Transverse colon (tissue), 4 donors: ENCODE measurements around the gene USP5. TPM values are rescaled to one million over a fixed set of nuclear protein-coding genes. Genes with fewer than 3 reads are reported as not detected.

Source experiments
- DNase-seq: peaks from one replicate; pipeline ENCODE4 v3.0.0-alpha.2; 2019
- H3K27ac ChIP-seq, 4 donors: fragments of 200-600 bp; sonication (generic); 2 replicates each; pipeline ENCODE4 v1.5.1; 2016 to 2018; ENCODE audit warnings: inconsistent platforms in 4 of 4
- H3K27me3 ChIP-seq: fragments of 200-600 bp; sonication (generic); 2 replicates; pipeline ENCODE4 v1.5.1; 2017; ENCODE audit warnings: inconsistent platforms
- H3K36me3 ChIP-seq, 4 donors: fragments of 200-600 bp; sonication (generic); 2 replicates each; pipeline ENCODE4 v1.5.1; 2017 to 2019; ENCODE audit warnings: inconsistent platforms in 4 of 4
- H3K4me1 ChIP-seq, 4 donors: fragments of 200-600 bp; sonication (generic); 2 replicates each; pipeline ENCODE4 v1.5.1; 2017 to 2020; ENCODE audit warnings: inconsistent platforms in 4 of 4
- H3K4me3 ChIP-seq, 4 donors: fragments of 200-600 bp; sonication (generic); 1 replicate in 1 of 4; 2 replicates in 3 of 4; pipeline versions ENCODE4 v1.5.1 to v1.6.1; 2017 to 2019; ENCODE audit warnings: inconsistent platforms in 4 of 4
- H3K9me3 ChIP-seq, 2 donors: fragments of 200-600 bp; sonication (generic); 2 replicates each; pipeline ENCODE4 v1.5.1; 2017 to 2019; ENCODE audit warnings: inconsistent platforms in 2 of 2
- EP300 ChIP-seq: sonication (generic); formaldehyde crosslinking; IDR thresholded peaks from one replicate; pipeline ENCODE4 v1.6.1; 2017; ENCODE audit warnings: antibody characterized with exemption, low read depth
- POLR2A ChIP-seq: fragments of 450-650 bp; IDR thresholded peaks from one replicate; pipeline ENCODE4 v1.6.1; 2016; ENCODE audit warnings: antibody characterized with exemption, mild to moderate bottlenecking, moderate library complexity
- POLR2AphosphoS5 ChIP-seq, 3 donors: sonication (generic); formaldehyde crosslinking; IDR thresholded peaks; one replicate each; pipeline ENCODE4 v1.6.1; 2016; ENCODE audit warnings: antibody characterized with exemption in 3 of 3
- WGBS, 2 donors: methylation state at CpG; one replicate each; pipeline ENCODE4 v1.1.5; 2018; ENCODE audit warnings: low coverage in 1 of 2; 5-methylcytosine and 5-hydroxymethylcytosine counted together
- in situ Hi-C, 4 donors: fragments of 200-750 bp; cut with MboI; loops; one replicate each; pipeline versions ENCODE4 v1.15.0 to v1.15.1; 2017; ENCODE audit warnings: low sequenced_read_pairs in 3 of 4, low pct_ligation_motif_present in 1 of 4, low pct_unique_long_range_greater_than_20kb in 1 of 4
- intact Hi-C: fragments of 100-400 bp; cut with DNase I; formaldehyde crosslinking; loops from one replicate; pipeline ENCODE4 v1.15.1; 2023; ENCODE audit warnings: low total_unique reads
- total RNA-seq, 4 donors: library from RNA; depleted of rRNA; stranded (reverse); fragments of >200 nt; gene quantifications; one replicate each; pipeline ENCODE4 v1.1.0, GENCODE V29; 2016
- TF ChIP-seq, protein P1 (sequence below), 5 experiments: fragments of 200-600 bp in 3 of 5; fragments of 450-650 bp in 2 of 5; sonication (generic) in 3 of 5; IDR thresholded peaks; 1 replicate in 2 of 5; 2 replicates in 3 of 5; pipeline ENCODE4 v1.5.1; 2016 to 2017; ENCODE audit warnings: antibody characterized with exemption in 5 of 5, inconsistent platforms in 3 of 5, mild to moderate bottlenecking in 2 of 5, moderate library complexity in 1 of 5

Gene USP5
- total RNA-seq, 4 donors from 2014 or later, result 30.5 to 171 (median 35.4) TPM

DNA sequence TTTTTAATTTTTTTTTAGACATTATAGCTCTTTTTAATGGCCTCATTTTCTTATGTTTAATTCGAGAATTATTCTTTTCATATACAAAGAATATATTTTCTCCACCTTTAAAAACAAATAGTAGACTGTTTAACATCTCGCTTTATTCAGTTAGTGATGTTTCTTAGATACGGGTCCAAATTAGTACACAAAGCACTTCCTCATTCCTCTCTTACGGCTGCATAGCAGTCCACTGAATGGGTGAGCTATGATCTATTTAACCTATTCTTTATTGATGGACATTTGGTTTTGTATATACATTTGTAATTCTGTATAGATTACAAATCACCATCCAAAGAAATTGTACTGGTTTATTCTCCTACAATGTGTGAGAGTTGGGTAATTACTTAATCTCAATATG lies 38.6 kb upstream of the USP5 start:
- Histone ChIP-seq H3K4me1 (no peaks in the 10 kb centered on the region), H3K4me3 (no peak overlapping the region), H3K36me3 (no peaks in the 10 kb centered on the region), H3K9me3 (no peaks in the 10 kb centered on the region), H3K27ac (no peak overlapping the region), H3K27me3 (no peaks in the 10 kb centered on the region)
- WGBS, 2 donors, result 29 to 33% methylated on average over 4 of the region's 4 CpGs
- no peak for DNase-seq
- in situ Hi-C loops, result no loop called here
- intact Hi-C loops, result no loop called here
- no peak for TF ChIP-seq POLR2A
- TF ChIP-seq EP300, result no peak
- no peak for TF ChIP-seq POLR2AphosphoS5 (IDR thresholded peaks at IDR 0.05)
- TF ChIP-seq, protein P1, sequence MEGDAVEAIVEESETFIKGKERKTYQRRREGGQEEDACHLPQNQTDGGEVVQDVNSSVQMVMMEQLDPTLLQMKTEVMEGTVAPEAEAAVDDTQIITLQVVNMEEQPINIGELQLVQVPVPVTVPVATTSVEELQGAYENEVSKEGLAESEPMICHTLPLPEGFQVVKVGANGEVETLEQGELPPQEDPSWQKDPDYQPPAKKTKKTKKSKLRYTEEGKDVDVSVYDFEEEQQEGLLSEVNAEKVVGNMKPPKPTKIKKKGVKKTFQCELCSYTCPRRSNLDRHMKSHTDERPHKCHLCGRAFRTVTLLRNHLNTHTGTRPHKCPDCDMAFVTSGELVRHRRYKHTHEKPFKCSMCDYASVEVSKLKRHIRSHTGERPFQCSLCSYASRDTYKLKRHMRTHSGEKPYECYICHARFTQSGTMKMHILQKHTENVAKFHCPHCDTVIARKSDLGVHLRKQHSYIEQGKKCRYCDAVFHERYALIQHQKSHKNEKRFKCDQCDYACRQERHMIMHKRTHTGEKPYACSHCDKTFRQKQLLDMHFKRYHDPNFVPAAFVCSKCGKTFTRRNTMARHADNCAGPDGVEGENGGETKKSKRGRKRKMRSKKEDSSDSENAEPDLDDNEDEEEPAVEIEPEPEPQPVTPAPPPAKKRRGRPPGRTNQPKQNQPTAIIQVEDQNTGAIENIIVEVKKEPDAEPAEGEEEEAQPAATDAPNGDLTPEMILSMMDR (IDR thresholded peaks at IDR 0.05), result no peak

DNA sequence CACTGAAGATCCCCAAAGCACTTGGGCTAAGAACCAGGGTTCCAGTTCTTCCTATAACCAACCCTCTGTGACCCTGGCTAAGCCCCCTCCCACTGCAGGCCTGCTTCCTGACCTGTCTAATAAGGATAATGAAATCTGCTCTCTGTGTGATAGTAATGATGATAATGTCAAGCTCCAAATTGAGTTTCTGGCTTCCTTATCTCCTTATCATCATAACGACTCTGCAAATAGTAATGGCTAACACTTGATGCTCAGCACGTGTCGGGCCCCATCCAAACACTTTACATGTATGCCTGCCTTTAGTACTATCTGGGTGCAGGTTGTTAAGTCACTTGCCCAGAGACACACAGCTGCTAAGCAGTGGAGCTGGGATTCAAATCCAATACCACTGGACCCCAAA lies 35.4 kb upstream of the USP5 start:
- 67% methylated on average over 3 of the region's 3 CpGs; no CpG with 5 or more reads in 1 of the 2 donors for WGBS, 2 donors
- H3K9me3 ChIP-seq, result no peaks in the 10 kb centered on the region
- DNase-seq, result no peak
- H3K36me3 ChIP-seq, result no peaks in the 10 kb centered on the region
- no peak overlapping the region for H3K4me3 ChIP-seq
- no peak overlapping the region for H3K27ac ChIP-seq
- TF ChIP-seq EP300 (no peak), POLR2AphosphoS5 (IDR thresholded peaks at IDR 0.05) (no peak), POLR2A (no peak)
- TF ChIP-seq, protein P1 (IDR thresholded peaks at IDR 0.05), result no peak
- H3K27me3 ChIP-seq, result peaks cover 1% of the 10 kb centered on the region
- peaks cover 0 to 5% (median 3%) of the 10 kb centered on the region in 4 donors for H3K4me1 ChIP-seq
- intact Hi-C loops (no loop called here), in situ Hi-C loops (no loop called here)

DNA sequence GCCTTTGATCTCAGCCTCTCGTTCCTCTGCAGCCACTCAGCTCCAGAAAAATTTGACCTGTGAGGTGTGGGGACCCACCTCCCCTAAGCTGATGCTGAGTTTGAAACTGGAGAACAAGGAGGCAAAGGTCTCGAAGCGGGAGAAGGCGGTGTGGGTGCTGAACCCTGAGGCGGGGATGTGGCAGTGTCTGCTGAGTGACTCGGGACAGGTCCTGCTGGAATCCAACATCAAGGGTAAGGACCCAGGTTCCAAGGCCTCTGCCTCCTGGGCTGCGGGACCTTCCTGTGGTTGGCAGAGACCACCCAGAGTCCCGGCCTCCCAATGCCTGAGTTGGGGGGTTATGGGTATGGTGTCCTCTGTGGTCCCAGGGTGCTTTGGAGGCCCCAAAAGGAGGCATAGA lies 34.9 kb upstream of the USP5 start:
- no peaks in the 10 kb centered on the region for H3K9me3 ChIP-seq
- in situ Hi-C loops (no loop called here), intact Hi-C loops (no loop called here)
- 94% methylated on average over 8 of the region's 8 CpGs; no CpG with 5 or more reads in 1 of the 2 donors for WGBS, 2 donors
- H3K4me1 ChIP-seq, result peaks cover 4 to 10% (median 8%) of the 10 kb centered on the region in 4 donors
- no peak for DNase-seq
- H3K36me3 ChIP-seq, result no peaks in the 10 kb centered on the region
- H3K27ac ChIP-seq, result no peak overlapping the region
- no peak overlapping the region for H3K4me3 ChIP-seq
- peaks cover 6% of the 10 kb centered on the region for H3K27me3 ChIP-seq
- TF ChIP-seq EP300, result no peak
- no peak for TF ChIP-seq POLR2AphosphoS5 (IDR thresholded peaks at IDR 0.05)
- TF ChIP-seq, protein P1 (IDR thresholded peaks at IDR 0.05), result no peak
- TF ChIP-seq POLR2A, result no peak

DNA sequence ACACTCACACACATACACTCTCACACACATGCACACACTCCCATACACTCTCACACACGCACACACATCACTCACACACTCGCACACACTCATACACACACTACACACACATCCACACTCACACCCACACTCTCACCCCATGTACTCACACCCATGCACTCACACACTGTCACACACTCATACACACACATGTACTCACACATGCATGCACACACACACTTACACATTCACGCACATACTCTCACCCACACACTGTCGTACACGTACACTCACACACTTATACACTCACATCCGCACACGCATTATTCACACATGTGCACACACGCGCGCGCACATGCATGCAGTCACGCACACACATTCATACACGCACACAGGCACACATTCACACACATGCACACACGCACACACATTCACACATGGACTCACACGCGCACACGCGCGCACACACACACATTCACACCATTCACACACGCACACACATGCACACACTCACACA lies 34.2 kb upstream of the USP5 start:
- in situ Hi-C loops (no loop called here), intact Hi-C loops (no loop called here)
- Histone ChIP-seq H3K36me3 (no peaks in the 10 kb centered on the region), H3K4me1 (peaks cover 5 to 15% (median 11%) of the 10 kb centered on the region in 4 donors), H3K9me3 (no peaks in the 10 kb centered on the region), H3K4me3 (no peak overlapping the region), H3K27me3 (peaks cover 11% of the 10 kb centered on the region), H3K27ac (no peak overlapping the region)
- DNase-seq, result no peak
- TF ChIP-seq POLR2A, result no peak
- no peak for TF ChIP-seq EP300
- TF ChIP-seq, protein P1 (IDR thresholded peaks at IDR 0.05), result no peak
- no peak for TF ChIP-seq POLR2AphosphoS5 (IDR thresholded peaks at IDR 0.05)
- WGBS, 2 donors, result 88% methylated on average over 18 to 20 of the region's 20 CpGs
